ENCODE results near the gene NRXN2.

Gene NRXN2

DNA sequence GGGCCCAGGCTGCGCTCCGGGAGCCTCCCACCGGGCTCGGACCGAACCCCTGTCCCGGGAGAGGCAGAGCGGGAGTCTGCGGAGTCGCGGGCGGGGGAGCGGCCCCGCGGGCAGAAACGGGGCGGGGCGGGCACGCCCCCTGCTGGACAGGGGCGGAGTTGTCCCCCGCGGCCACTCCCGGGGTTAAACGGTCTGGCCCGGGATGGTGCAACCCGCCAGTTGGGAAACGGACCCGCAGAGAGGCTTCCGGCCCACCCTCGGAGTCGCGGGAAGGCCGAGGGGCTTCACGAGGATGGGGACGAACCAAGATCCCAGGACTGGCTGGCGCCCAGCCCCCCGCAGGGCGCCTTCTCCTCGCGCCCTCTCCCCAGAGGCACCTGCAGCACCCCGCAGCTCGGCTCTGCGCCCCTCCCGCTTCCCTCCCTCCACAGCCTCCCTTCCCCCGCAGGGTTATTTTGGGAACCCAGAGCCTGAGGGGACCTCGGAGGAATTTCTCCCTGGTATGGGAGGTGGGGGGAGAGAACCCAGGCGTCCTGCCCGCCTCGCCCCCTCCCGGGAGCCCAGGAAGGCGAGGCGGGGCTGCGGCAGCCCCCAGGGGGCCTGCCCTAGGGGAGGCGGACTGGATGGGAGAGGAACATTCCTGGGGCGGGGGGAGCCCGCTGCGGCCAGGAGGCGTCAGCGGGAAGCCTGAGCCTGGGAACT, 20.0 kb upstream of the NRXN2 start:
- DNase-seq: peak; percentile 82

DNA sequence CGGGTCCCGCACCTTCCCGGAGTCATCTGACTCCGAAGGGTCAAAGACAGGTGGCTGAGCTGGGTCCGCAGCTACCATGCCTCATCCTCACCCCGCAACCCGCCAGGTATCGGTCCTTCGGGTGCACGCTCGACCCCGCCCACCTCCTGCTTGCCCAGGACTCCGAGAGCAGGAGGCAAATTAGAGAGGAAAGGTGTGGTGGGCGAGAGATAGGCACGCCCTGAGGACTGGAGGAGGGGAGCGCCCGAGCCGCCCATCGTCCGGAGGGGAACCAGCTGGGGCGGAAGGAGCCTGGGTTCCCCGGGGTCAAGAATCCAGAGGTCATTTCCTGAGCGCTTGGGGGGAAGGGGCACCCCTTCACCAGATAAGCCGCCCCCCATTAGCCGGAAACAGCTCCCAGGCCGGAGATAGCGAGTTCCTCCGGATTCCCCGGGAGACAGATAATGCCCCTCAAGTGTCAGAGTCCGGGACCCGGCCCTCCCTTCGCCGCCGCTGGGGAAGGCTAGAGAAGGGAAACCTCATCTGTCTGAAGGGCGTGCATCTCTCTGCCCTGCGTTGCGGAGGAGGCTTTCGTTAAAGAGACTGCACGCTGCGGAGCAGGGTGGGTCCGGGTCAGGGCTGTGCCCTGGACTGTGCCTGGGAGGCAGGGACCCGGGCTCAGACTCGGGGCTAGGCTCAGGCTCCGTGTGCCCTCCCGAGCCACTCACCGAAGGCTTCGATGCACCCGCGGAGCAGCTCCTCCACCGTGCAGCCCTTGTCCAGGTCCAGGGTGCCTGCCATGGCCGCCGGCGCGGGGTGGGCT, 19.3 kb upstream of the NRXN2 start:
- peak; percentile 37 for DNase-seq

DNA sequence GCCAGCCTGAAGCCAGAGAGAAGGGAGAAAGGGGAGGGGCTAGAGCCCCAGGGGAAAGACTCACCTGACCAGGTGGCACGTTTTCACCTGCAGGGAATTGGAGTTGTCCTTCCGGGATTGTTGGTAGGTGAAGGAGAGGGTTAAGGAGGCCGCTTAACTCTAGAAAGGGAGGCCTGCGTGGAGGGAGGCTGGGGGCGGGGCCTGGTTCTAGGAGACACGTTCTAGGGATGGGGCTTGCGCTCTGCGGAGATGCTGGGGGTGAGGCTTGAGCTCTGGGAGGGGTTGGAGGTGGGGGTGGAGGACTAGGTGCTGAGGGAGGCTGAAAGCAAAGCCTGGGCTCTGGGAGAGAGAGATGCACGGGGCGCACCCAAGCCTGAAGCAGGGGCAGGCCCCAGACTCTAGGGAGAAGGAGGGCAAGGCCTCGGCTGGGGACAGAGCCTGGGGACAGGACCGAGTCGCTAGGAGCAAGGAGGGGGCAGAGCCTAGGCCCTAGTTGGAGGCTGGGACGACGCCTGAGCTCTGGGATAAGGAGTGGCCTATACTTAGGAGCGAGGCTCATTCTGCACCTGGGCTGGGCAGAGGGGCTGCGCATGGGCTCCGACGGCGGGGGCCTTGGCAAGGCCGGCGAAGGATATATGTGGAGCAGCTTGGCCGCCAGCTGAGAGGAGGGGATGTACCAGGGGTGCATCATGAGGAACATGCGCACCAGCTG, 18.5 kb upstream of the NRXN2 start:
- DNase-seq: no peak

DNA sequence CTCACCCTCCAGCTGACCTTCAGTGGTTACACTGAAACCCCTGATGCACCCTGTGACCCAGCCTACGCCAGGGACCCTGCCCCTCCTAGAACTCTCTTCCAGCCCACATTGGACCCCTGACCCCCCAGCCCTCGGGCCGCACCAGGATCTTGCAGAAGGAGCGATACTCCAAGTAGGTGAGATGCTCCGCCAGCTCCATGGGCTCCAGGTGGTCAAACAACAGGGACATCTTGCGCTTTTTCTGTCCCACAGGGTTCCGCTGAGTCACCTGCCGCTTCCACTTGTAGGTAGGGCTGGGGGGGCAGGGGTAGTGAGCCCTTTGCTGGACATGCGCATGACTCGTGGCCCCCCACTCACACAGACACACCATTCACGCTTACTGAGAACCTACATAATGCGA, 16.9 kb upstream of the NRXN2 start:
- no peak for DNase-seq

DNA sequence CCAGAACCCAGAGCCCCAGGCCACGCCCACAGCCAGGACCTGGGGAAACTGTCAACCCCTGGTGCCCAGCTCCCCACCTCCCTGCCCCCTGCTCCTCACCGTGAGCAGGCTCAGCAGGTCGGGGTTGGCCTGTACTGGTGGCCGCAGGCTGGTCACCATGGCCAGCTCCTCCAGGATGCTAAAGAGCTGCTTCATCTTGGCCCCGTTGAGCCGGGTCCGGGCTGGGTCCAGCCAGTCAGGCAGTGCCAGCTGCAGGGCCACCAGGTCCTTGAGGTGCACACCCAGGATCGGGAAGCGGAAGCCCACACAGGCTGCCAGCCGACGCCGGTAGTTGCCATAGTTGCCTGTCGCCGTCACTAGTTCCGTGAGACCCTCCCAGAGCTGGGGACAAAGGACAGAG, 13.7 kb upstream of the NRXN2 start:
- DNase-seq: no peak

DNA sequence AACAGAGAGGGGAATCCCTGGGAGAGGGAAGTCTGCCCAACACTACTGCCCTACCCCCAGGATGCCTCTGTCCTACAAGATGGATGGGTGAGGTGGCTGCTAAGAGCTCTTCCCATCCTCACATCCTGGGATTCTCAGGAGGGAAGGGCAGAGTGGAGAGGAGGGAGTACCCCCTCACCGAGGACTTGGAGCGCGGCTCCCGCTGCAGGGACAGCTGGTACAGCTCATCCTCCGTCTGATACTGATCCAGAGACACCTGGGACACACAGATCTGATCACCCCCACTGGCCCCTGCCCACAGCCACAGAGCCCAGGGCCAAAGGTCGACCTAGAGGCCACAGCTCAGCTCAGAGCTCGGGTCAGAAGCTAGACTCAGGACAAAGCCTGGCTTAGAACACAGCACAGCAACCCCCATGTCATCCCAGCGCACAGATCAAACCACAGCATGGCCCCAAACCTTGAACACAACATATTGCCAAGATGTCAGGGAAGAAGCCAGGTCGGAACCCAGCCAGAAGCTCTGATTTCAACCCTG, 12.8 kb upstream of the NRXN2 start:
- no peak for DNase-seq

DNA sequence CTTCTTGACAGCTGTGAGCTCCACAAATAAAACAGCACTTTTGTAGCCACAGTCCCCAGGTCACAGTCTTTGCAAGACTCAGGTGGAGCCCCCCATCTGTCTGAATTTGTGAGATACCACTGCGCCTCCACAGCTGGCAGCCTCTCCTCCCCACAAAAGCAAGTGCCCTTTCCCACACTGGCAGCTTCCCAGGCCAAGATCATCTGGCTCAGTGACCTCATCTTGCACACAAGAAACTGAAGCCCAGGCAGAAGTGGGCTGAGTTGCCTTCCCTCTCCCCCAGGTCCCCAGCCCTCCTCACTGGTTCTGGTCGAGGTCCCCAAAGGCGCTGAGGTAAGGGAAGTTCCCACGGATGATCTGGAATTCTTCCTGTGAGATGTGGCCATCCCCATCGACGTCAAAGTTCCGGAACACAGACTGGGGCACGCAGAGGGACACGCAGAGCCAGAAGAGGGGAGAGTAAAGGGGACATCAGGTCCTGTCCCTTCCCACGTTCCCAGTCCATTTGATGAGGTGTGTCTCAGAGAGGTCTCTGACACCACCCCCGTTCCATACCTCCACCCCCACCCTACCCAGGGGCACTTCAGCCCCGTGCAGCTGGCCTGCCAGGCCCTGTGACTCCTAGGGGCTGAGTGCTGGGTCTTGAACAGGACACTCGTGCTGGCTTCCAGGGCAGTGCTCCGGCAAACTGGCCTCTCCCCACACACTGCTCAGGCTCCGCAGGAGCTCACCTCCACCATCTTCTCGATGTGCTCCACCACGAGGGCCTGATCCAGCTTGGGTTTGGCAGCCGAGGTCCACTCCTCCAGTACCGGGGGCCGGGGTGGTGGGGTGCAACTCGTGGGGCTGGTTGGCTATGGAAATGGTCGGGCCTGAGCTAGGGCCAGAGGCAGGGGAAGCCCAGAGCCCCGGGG, 12.1 kb upstream of the NRXN2 start:
- no peak for DNase-seq

DNA sequence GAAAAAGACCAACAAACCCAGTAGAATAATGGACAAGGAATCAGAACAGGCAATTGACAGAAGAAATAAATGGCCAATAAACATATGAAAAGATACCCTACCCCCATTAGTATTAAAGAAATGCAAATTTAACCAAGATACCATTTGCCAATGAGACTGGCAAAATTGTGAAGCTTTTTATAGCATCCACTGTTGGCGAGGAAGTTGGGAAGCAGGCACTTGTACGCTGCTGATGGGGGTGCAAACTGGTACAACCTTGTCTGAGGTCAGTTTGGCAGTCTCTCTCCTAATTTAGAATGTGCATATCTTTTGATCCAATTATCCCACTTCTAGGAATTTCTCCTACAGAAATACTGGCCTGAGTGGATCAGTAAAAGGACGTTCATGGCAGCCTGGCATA, 8.6 kb upstream of the NRXN2 start:
- no peak for DNase-seq

DNA sequence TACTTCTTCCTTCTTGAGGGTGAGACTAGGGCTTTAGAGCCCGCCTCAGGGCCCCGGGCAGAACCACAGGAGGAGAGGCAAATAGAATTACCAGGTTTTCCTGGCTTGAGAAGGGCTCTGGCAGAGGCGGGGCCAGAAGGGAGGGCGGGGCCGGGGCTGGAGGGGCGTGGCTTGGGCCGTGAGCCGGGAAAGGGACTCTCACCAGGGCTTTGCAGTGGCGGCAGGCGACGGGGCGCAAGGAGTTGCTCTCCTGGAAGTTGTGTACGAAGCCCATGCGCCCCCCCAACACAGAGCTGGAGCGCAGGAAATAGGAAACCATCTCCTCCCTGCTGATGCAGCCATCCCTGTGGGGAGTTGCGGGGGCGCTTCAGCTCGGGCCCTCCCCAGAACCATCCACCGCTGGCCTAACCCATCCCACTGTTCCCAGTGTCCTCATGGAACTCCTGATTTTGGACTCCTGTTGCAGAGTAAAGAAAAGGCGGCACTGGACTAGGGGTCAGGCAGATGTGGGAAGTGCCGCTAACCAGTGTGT, 6.9 kb upstream of the NRXN2 start:
- no peak for DNase-seq

DNA sequence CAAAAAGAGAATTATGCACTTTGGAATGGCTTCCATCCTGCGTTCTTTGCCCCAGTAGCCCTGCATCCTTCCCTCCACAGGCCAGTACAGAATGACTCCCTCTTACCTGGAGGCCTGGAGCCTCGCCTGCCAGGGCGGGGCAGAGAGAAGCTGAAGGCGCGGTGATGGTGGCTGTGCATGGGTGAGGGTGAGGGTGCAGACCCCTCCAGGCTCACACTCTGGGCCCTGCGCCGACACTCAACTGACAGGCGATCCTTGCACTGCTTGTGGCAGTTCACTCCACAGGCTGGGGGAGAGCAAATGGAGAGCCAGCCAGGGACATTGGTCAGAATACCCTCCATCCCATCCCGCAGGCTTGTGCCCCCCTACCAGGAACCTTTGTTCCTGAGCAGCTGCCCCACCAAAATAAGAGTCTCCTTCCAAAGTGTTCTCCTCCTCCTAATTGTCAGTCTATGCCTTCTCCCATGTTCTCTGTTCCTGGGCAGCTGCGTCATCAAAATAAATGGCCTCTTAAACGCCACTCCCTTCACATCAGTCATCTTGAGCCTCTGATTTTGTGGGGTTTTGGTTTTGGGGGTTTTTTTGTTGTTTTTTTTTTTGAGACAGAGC, 5.9 kb upstream of the NRXN2 start:
- DNase-seq: no peak

DNA sequence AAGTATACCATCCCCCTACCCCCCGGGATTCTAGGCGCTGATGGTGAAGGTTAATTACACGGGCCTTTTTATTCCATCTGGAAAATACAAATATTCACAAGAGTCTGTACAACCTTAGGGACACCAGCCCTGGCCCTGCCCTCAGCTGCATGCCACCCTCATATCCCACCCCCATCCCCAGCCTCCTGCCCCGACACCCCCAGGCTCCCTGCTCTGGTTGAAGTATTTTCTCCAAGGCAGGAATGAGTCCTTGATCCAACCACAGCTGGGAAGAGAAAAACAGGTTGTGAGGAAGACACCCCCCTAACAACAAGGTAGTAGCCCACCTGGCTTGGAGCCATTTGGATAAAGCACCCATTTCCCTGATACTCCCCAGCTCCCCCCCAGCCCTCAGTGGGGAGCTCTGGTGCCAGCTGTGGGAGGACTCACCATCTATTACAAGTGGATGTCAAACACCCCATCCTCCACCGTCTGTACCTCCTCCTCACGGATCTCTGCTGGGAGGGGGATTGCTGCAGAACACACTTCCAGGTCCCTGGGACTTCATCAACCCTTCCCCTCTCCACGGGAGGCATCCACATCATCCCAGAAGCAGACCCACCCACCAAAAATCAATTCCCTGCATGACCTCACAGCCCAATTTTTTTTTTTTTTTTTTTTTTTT, 4.0 kb upstream of the NRXN2 start:
- DNase-seq: no peak

DNA sequence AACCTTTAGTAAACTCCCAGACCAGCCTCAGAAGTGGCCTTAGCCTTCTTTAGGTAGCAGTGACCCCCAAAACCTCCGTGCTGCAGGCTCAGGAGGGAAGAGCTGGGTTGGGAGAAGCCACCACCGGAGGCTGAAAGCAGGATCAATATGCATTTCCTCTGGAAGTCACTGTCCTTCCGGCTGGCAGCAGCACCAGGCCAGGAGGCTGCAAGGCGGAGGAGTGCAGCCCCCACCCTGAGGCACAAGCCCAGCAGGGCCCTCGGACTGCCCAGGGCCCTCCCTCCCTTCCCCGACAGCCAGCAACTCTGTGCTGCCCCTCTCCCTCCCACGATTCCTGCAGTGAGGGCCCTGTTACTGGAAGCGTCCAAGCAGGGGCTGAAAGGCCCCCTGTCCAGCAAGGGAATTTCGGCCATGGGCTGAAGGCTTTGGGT, 3.2 kb upstream of the NRXN2 start:
- no peak for DNase-seq

DNA sequence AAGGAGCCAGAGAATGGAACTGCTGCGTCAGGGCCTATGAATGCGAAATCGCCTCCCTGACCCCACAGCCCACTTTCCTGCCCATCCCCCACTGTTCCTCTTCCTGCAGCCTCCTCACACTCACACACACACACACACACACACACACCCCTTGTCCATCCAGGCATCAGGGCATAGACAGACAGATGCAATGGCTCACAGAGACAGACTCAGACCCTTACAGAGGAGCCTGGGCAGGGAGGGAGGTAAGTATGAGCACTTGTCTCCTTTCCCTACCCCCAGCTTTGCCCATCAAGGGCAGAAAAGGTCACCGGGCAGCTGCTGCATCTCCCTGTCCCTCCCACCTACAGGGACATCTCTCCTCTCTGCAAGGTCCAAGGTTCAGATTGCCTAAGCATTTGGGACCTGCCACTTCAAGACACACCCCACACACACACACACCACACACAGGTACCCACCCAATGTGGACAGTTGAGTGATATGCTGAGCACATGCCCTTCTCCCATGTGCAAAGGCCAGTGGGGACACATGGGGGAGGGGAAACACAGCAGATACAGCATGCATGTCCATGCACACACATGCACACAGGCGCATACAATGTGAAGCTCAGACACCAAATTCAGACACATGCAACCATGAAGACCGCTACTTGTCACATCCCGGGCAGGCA, 2.0 kb upstream of the NRXN2 start:
- DNase-seq: no peak

DNA sequence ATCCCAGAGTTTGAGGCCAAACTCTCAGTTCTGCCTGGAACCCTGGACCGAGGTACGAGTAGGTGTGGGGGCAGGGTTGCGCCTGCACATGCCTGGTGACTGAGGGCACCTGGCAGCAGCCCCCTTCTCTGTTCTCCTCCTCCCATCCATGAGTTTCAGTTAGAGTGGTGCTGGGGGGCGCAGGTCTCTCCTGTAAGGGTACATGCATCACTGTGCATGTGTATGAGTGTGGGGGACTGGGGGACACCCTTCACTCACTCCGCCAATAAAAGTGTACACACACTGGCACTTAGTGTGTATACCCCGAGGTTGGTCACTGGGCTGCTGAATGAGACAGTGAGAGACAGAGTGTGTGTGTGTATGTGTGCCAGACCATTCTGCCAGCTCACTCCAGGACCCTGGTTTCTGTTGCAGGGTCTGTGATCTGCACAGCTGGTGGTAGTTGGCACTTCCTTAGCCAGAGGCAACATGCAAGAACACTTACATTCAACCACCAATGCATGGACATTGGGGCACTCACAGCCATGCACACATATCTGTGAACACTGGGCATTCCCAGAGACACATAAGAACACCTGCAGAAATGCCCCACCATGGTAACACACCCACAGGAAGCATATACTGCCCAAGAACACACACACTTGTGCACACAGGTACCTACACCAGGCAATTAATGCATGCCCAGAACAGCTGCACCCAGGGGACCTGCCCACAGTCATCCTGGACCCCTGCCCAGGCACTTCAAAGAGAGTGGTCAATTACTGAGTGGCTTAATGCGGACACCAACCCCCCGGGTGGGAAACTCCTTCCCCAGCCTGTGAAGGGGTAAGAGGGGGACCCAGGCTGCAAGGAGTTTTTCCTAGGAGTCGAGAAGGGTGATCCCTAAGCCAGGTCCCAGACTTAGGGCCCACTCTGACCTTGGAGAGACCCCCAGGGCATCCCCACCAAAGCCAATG, 1.2 kb upstream of the NRXN2 start:
- DNase-seq: no peak

DNA sequence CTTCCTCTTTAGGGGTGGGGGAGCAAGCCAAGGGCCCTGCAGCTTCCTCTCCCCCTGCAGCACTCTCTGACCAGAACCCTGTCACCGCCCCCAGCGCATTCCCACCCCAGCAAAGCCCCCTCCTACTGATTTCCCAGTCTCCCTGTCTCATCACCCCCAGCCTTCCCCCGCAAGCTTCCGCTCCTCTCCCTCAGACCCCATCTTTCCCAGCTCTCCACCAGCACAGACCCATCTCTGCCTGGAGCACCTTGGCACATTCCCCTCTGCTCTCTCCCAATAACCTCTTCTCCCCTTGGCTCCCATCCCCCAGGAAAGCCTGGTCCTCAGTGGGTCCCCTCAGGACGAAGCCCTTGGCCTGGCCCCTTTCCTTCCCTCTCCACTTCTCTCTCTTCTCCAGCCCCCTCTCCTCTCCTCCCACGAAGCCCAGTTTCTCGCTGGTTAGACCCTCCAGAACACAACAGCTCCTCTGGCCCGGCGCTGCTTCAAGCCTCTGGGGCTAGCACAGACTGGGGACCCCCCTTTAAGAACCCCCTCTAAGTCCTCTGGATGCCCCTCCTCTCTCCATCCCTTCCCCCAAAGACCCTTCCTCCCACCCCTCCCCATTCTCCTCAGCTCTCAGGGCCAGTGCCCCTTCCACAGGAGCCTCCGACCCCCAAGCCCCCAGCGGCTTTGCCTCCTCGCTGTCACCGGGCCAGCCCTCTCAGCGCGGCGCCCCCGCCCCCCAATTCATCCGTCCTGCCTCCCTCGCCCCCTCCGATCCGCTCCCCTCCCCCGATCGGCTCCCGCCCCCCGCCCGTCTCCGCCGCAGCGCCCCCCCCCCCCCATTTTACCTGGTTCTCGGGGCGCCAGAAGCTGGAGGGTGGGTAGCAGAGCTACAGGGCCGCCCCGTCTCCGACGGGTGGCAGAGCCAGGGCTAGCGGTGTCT, 594 bp downstream of the NRXN2 start:
- no peak for DNase-seq

DNA sequence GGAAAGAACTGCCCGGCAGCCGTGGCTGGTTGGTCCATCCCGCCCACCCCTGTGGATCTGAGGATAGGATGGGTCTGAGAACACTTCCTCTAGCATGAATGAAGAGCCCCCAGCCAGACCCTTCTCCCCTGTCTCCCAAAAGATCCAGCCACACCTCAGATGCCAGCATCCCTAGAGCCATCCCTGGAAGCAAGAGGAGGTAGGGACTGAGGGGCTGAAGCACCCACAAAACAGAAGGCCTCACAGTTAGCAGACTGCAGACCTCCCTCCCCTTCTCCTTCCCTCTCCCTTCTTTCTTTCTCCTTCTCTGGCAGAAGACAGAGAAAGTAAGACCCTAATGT, 1.7 kb downstream of the NRXN2 start:
- DNase-seq: no peak

DNA sequence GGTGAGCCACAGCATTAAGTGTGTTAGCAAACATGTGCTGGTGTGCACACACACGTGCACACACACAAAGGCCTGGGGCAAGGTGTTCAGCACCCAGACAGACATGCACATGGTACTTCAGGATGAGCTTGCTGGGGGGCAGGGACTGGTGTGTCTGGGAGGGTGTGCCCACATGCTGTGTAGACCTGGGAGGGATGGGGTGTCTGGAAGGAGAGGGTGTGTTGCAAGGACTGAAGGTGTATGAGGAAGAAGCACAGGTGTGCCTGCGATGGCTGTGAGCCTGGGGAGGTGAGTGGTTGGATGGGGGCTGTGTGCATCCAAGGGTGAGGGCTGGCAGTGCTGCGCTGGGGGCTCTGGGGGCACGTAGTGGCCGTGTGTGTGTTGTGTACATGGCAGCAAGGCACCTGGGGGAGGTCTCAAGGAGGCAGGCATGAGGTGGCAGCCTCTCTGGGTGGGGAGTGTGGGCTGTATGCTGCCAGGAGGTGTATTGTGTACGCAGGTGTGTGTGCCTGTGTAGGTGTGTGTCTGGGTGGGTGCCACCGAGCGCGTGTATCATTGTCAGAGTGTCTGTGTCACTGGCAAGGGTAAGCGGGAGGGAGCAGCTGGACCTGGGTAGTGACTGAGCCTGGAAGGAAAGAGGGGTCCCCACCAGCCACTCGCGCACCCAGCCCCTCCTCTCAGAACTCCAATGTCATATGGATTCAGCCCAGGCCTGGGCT, 2.2 kb downstream of the NRXN2 start:
- DNase-seq: no peak

DNA sequence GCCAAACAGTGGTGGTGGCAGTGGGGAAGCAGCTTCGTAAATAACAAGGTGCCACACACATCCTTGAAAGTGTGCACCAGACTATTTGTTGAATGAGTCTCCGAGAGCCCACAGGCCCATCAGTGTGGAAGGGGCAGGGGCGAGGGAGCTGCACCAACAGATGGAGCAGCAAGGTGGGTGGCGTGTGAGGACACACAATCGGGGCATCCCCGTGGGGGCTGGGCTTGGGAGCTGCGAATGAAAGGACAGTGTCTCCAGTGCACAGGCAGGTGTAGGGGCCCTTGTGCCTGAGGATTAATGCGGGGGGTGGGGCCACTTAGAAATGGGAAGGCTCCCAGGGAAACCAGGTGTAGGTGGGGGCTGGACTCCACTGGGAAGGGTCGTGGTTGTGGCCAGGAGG, 2.8 kb downstream of the NRXN2 start:
- no peak for DNase-seq

Measured in activated naive CD4-positive, alpha-beta T cell treated with Interleukin-2 at 50 U/mL for 16 hours (primary cell).